Heart right ventricle (tissue), 16 donors: ENCODE measurements around the gene RASGRF2. TPM values are rescaled to one million over a fixed set of nuclear protein-coding genes. Genes with fewer than 3 reads are reported as not detected.

Source experiments
- ATAC-seq, 8 donors: fragments of 200-7000 bp; cut with Tn5 transposase; one replicate each; pipeline ENCODE4 v1.9.1; 2020; ENCODE audit warnings: mild to moderate bottlenecking in 8 of 8, moderate library complexity in 8 of 8, moderate number of reproducible peaks in 1 of 8
- DNase-seq, 2 donors: peaks; one replicate each; pipeline ENCODE4 v3.0.0-alpha.2; 2020
- H3K27ac ChIP-seq, 10 donors: fragments of 200-600 bp; sonication (generic) in 2 of 10; one replicate each; pipeline versions ENCODE4 v1.5.0 to v1.8.0; 2020 to 2022; ENCODE audit warnings: mild to moderate bottlenecking in 3 of 10
- H3K27me3 ChIP-seq, 7 donors: fragments of 200-600 bp; one replicate each; pipeline ENCODE4 v1.8.0; 2021 to 2022; ENCODE audit warnings: mild to moderate bottlenecking in 2 of 7
- H3K36me3 ChIP-seq, 9 donors: fragments of 200-600 bp; sonication (generic) in 1 of 9; one replicate each; pipeline versions ENCODE4 v1.5.0 to v1.8.0; 2020 to 2022; ENCODE audit warnings: mild to moderate bottlenecking in 2 of 9
- H3K4me1 ChIP-seq, 9 donors: fragments of 200-600 bp; sonication (generic) in 1 of 9; one replicate each; pipeline versions ENCODE4 v1.5.0 to v1.8.0; 2020 to 2022; ENCODE audit warnings: mild to moderate bottlenecking in 4 of 9
- H3K4me3 ChIP-seq, 10 donors: fragments of 200-600 bp; sonication (generic) in 2 of 10; one replicate each; pipeline versions ENCODE4 v1.5.0 to v1.8.0; 2020 to 2022; ENCODE audit warnings: mild to moderate bottlenecking in 7 of 10, moderate library complexity in 2 of 10
- H3K9me3 ChIP-seq, 11 donors: fragments of 200-600 bp in 10 of 11; sonication (generic) in 2 of 11; one replicate each; pipeline versions ENCODE4 v1.5.0 to v1.8.0; 2013 to 2022; ENCODE audit warnings: mild to moderate bottlenecking in 2 of 11, control low read depth in 1 of 11, moderate library complexity in 1 of 11
- WGBS, 2 donors: extraction: QIAGEN DNeasy Blood & Tissue Kit; methylation state at CpG; one replicate each; pipeline ENCODE4 v1.1.7; 2013; ENCODE audit warnings: inconsistent platforms in 1 of 2; 5-methylcytosine and 5-hydroxymethylcytosine counted together
- intact Hi-C, 10 donors: fragments of 100-400 bp; cut with DNase I; formaldehyde crosslinking; loops; one replicate each; pipeline versions ENCODE4 v1.11.1 to v1.14.2; 2022
- polyA plus RNA-seq, 2 donors: library from polyadenylated mRNA; stranded (reverse); fragments of 200-250 nt; gene quantifications; one replicate each; pipeline ENCODE4 v1.2.3, GENCODE V29; 2013
- total RNA-seq, 10 donors: library from RNA; stranded (reverse); fragmentation: NEBNext Ultra II Directional in 3 of 10; extraction: Animal tissue kit (Norgen Biotek cat#: 25700) in 3 of 10; gene quantifications; one replicate each; pipeline versions ENCODE4 v1.2.1 to v1.2.4, GENCODE V29; 2021 to 2023
- TF ChIP-seq, protein P1 (sequence below), 9 donors: fragments of 200-600 bp; sonication (generic) in 2 of 9; IDR thresholded peaks; one replicate each; pipeline versions ENCODE4 v1.5.0 to v1.8.0; 2021 to 2022; ENCODE audit warnings: antibody characterized with exemption in 9 of 9, mild to moderate bottlenecking in 5 of 9, moderate library complexity in 1 of 9
- donor health status: Arrhythmogenic right ventricular cardiomyopathy.
- donor health status: ischemic (EF 13 %, LVEDD 7.1; RV severe dilation, severe dysfunction).
- donor health status: healthy with polysubstance abuse.
- donor health status: DM: no; HTN: yes; CAD: no.
- donor health status: DM: no; HTN: no; CAD: no.
- donor health status: ischemic (EF 25% LVEDD 6.9; RV normal size, moderate dysfunction).
- donor health status: ischemic (EF 25% LVEDD 5.7; RV mildly dilated, moderate dysfunction).
- donor health status: healthy.
- donor health status: DM: yes; HTN: yes; CAD: no.
- donor health status: Ischemic cardiomyopathy.
- donor health status: ischemic (EF 35%, LVEDD 5.7; RV mildly dilated, moderate dysfunction).
- donor health status: nonischemic (EF 11% LVEDD 7.7; RV severe dilation, severe dysfunction).
- donor health status: DM: yes; HTN: yes; CAD: no.
- donor health status: PGD.
- donor health status: ischemic (EF 29% LVEDD 5.4; RV normal size, mild dysfunction).
- donor health status: nonischemic (EF 23%, LVEDD 6.1; RV moderate dilation, normal function).

RASGRF2 gene
- total and polyA plus RNA-seq, 12 donors = 2.9 to 13.4 (median 6.8) TPM

DNA sequence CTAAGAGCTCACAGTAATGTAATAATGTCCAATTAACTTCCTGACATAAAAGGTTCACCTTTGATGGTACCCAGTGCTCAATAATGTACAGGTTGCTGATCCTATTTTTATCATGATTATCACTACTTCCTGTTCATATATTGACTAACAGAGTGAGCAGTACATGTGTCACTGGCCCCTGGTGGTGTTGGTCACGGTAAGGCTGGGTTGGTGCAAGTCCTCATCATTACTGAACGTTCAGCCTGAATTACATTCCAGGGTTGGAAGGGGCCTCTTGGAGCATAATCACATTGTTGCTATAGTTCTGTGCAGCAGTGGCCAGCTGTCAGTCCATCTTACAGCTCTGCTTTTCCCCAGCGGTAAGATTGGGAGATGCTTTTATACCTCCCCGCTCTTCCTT, 248.7 kb downstream of the RASGRF2 start:
- Histone ChIP-seq H3K4me1 (no peaks in the 10 kb centered on the region), H3K27ac (no peak overlapping the region), H3K36me3 (peaks cover 0 to 63% (median 0%) of the 10 kb centered on the region in 9 donors), H3K4me3 (no peak overlapping the region), H3K27me3 (no peaks in the 10 kb centered on the region), H3K9me3 (no peaks in the 10 kb centered on the region)
- TF ChIP-seq, protein P1, sequence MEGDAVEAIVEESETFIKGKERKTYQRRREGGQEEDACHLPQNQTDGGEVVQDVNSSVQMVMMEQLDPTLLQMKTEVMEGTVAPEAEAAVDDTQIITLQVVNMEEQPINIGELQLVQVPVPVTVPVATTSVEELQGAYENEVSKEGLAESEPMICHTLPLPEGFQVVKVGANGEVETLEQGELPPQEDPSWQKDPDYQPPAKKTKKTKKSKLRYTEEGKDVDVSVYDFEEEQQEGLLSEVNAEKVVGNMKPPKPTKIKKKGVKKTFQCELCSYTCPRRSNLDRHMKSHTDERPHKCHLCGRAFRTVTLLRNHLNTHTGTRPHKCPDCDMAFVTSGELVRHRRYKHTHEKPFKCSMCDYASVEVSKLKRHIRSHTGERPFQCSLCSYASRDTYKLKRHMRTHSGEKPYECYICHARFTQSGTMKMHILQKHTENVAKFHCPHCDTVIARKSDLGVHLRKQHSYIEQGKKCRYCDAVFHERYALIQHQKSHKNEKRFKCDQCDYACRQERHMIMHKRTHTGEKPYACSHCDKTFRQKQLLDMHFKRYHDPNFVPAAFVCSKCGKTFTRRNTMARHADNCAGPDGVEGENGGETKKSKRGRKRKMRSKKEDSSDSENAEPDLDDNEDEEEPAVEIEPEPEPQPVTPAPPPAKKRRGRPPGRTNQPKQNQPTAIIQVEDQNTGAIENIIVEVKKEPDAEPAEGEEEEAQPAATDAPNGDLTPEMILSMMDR (IDR thresholded peaks at IDR 0.05) = no peak
- intact Hi-C loops = no loop called here
- 79 to 86% methylated on average over 4 of the region's 4 CpGs for WGBS, 2 donors
- ATAC-seq = no peak
- DNase-seq = no peak

DNA sequence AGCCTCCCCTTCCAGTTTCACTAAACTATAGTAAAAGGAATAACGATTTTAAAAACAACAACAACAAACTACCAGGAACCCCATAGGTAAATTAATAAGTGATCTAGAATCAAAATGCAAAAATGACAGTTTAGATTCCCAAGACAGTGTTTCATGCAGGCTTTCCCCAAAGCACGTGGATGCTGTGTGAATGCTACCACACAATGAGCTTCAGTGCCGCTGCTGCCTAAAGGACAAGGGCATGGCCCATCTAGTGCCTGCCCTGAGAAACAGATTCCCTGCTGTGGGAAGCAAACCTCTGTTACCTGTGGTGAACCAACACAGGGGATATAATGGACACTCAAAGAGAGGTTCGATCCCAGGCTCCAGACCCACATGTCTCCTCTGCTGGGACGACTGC, 249.2 kb downstream of the RASGRF2 start:
- no peak for ATAC-seq

DNA sequence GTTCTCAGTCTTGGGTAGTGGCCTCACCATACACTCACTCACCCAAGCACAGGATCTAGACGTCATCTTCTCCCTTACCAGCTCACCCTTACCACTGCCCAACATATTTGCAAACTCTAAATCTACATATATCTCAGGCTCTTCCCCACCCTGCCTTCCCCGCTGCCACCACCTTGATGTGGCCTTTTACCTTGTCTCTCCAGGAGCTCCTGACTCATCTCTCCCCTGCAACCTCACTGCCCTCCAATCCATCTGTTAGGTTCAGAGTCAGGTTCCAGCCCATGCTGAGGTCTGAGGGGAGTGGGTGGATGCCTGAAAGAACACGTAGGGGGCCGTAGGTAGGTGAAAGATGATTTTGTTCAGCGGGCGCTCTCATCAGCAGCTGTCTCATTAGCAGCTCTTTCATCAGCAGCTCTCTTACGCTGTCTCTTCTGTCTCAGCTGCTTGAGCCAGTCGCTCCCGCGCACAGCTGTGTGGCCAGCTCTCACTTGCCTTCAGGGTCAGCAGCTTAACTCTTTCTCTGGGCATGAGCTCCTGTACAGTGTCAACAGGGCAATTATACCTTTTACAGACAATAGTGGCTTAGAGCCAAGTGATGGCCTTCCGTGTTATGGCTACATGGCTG, 249.8 kb downstream of the RASGRF2 start:
- Histone ChIP-seq H3K4me3 (no peak overlapping the region), H3K36me3 (peaks cover 0 to 73% (median 0%) of the 10 kb centered on the region in 9 donors), H3K27me3 (no peaks in the 10 kb centered on the region), H3K27ac (no peak overlapping the region), H3K9me3 (no peaks in the 10 kb centered on the region), H3K4me1 (no peaks in the 10 kb centered on the region)
- intact Hi-C loops = no loop called here
- TF ChIP-seq, protein P1 (IDR thresholded peaks at IDR 0.05) = no peak
- DNase-seq (no peak), ATAC-seq (no peak)
- 89% methylated on average over 11 of the region's 11 CpGs for WGBS, 2 donors

More for the DNA sequence above, 249.2 kb downstream of the RASGRF2 start:
- no peaks in the 10 kb centered on the region for H3K27me3 ChIP-seq
- intact Hi-C loops = no loop called here
- TF ChIP-seq, protein P1 (IDR thresholded peaks at IDR 0.05) = no peak
- H3K36me3 ChIP-seq = peaks cover 0 to 68% (median 0%) of the 10 kb centered on the region in 9 donors
- H3K27ac ChIP-seq = no peak overlapping the region
- no peaks in the 10 kb centered on the region for H3K9me3 ChIP-seq
- H3K4me1 ChIP-seq = no peaks in the 10 kb centered on the region
- DNase-seq = no peak
- no peak overlapping the region for H3K4me3 ChIP-seq
- WGBS, 2 donors = 88 to 90% methylated on average over 5 of the region's 5 CpGs

DNA sequence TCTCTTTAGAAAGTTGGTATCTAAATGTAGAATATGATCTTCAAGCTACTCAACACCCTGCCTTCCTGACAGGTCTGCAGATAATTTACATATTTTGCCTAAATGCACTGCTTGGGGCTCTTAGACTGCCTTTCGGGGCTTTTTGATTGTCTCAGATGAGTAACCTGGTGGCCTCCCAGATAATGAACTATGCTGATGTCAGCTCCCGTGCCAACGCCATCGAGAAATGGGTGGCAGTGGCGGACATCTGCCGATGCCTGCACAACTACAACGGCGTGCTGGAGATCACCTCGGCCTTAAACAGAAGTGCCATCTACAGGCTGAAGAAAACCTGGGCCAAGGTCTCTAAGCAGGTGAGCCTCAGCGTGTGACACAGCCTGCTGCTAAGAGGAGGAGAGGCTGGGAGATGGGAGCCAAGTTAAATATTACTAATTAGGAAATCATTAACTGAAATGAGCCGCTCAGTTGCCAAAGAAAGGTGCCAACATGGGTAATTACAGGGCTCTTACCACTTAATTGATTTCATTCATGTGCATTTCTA, 252.1 kb downstream of the RASGRF2 start:
- H3K9me3 ChIP-seq = no peaks in the 10 kb centered on the region
- H3K27ac ChIP-seq = no peak overlapping the region
- ATAC-seq (no peak), DNase-seq (no peak)
- H3K27me3 ChIP-seq = no peaks in the 10 kb centered on the region
- 90 to 91% methylated on average over 11 of the region's 11 CpGs for WGBS, 2 donors
- intact Hi-C loops = no loop called here
- TF ChIP-seq, protein P1 (IDR thresholded peaks at IDR 0.05) = no peak
- no peak overlapping the region for H3K4me3 ChIP-seq
- H3K36me3 ChIP-seq = peaks cover 0 to 79% (median 0%) of the 10 kb centered on the region in 9 donors
- no peaks in the 10 kb centered on the region for H3K4me1 ChIP-seq
